HG03354 (cell line): ENCODE measurements around the gene GPR32.
"Not testable (repeated sequence)": the region's sequence is repeated elsewhere in the genome, so short reads cannot be mapped to it uniquely, and the experiment has no call there.

Experiments
- ATAC-seq: cut with Tn5 transposase; IDR thresholded peaks from one replicate; pipeline ENCODE4 v1.9.1; 2021; ENCODE audit warnings: mild to moderate bottlenecking; ENCODE audit not compliant: unreplicated experiment, poor library complexity, severe bottlenecking

GPR32 gene

GRCh38 chr19:50778906-50779430 lies 8.7 kb downstream of the GPR32 start:
- no peak for ATAC-seq

GRCh38 chr19:50779504-50780457 lies 9.5 kb downstream of the GPR32 start:
- ATAC-seq, result no peak

DNA sequence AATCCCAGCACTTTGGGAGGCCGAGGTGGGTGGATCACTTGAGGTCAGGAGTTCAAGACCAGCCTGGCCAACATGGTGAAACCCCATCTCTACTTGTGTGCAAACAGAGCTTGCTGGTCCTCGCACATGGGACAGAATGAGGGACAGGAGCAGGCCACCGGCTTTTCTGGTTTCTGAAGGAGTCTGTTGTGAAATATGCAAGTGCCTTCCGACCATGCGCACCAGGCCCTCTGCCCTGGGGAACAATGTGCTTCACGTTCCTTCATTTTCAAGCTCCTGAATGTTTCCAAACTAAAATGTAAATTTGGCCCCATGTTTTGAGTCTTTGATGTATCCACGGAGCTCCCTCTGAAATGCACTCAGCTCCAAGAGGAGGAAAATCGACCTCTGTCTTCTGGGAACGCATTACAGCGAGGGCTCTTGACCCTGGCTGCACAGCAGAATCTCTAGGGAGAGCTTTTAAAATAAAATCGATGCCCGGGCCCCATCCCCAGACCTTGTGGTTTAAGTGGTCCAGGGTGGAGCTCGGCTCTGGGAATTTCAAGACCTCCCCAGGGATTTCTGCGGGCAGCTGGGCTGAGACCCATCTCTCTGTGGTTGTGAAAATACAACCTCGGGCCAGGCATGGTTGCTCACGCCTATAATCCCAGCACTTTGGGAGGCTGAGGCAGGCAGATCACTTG lies 10.6 kb downstream of the GPR32 start:
- ATAC-seq, result no peak

DNA sequence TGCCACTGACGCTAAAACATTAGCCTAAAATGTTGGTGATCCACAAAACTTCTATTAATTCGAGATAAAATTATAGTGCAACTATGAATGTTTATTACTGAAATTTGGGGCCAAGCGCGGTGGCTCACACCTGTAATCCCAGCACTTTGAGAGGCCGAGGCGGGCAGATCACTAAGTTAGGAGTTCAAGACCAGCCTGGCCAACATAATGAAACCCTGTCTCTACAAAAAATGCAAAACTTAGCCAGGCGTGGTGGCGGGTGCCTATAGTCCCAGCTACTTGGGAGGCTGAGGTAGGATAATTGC lies 13.5 kb downstream of the GPR32 start:
- not testable (repeated sequence) for ATAC-seq

DNA sequence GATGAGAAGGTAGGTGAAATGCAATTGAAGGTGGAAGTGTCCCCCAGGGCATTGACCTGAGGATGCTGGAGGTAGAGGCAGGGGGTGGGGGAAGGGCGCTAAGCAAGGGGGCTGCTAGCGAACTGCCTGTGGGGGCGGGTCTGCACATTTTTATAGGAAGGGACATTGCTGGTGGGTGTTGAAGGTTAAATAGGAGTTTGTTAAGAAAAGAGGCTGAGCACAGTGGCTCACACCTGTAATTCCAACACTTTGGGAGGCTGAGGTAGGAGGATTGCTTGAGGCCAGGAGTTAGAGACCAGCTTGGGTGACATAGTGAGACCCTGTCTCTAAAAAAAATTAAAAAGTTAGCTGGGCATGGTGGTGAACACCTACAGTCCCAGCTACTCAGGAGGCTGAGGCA lies 14.4 kb downstream of the GPR32 start:
- ATAC-seq, result no peak

DNA sequence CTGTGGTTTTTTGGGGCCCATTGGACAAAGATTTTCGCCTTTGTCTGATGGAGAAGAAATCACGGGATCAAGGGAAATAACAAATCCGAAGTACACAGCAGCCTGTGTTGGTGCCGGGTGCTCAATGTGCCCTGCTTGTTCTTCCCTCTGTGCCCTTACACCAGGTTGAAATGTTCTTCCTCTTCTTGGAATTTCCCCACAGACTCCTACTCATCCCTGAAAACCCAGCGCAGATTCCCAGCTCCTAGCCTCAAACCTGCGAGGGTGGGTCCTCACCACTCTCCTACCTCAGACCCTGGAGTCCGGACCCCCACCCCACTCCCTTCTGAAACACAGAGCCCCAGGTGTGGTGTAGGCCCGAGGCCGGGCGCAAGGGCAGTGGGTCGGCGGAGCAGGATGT lies 15.1 kb downstream of the GPR32 start:
- no peak for ATAC-seq

- ATAC-seq, result no peak
These were observed 20.1 kb downstream of the GPR32 start, which contains the start of gene ACP4 for GRCh38 chr19:50790396-50790795. Gene ACP4 (plus strand): TSS chr19:50790415. CDS start chr19:50790415, 0 bp downstream.

- no peak for ATAC-seq
These were observed 20.7 kb downstream of the GPR32 start for GRCh38 chr19:50790922-50791467.

GRCh38 chr19:50791594-50792271 lies 21.5 kb downstream of the GPR32 start:
- ATAC-seq, result no peak

GRCh38 chr19:50792272-50793250 lies 22.3 kb downstream of the GPR32 start:
- ATAC-seq, result no peak

GRCh38 chr19:50793558-50794065 lies 23.3 kb downstream of the GPR32 start:
- ATAC-seq, result no peak

DNA sequence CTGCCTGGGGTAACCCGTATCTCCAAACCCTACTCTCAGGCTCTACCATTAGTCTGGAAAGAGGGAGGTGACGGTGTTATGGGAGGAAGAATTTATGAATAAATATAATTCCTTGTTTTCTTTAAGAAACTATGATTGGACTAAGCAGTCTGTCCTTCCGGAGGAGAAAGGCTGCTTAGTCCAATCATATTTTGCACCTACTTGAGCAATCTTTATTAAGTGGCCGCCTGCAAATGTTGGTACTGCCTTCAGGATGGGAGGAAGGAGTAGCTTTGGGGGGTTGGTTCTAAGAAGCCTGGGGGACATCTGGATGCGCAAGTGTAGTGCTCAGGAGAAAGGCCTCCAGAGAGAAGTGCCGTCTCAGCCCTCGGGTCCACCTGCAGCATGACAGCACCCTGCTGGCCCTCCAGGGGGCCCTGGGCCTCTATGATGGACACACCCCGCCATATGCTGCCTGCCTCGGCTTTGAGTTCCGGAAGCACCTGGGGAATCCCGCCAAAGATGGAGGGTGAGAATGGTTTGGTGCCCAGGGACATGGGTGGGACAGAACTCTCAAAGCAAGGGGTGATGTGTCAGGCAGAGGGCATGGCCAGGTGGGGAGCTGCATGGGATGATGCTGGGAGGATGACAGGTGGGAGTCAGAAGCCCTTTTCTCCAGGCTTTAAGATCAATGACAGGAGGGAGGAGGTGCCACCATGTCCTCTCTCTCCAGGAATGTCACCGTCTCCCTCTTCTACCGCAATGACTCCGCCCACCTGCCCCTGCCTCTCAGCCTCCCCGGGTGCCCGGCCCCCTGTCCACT lies 24.0 kb downstream of the GPR32 start:
- ATAC-seq, result no peak

DNA sequence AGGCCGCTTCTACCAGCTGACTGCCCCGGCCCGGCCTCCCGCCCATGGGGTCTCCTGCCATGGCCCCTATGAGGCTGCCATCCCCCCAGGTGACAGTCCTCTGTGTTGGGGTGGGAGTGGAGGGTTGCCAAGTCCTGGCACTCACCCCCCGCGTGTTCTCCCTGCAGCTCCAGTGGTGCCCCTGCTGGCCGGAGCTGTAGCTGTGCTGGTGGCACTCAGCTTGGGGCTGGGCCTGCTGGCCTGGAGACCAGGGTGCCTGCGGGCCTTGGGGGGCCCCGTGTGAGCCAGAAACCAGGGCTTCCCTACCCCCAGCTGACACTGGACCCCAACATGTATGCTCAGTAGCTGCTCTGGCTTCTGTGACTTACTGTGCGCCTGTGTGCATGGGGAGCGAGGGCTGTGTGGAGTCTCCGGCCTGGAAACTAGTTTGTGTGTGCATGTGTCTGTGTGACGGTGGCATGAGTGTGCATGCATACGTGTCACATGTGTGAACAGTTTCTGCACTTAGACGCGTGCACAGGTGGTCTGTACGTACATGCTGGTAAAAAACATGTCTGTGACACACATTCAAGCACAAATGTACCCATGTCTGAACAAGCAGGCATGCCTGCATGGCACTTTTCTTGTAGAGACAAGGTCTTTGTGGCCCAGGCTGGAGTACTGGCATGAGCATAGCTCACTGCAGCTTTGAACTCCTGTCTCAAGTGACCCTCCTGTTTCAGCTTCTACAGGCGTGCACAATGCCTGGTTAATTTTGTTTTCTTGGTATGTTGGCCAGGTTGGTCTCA lies 24.8 kb downstream of the GPR32 start:
- ATAC-seq, result no peak

- no peak for ATAC-seq
These were observed 25.4 kb downstream of the GPR32 start for GRCh38 chr19:50795664-50796073.

- ATAC-seq, result no peak
These were observed 25.9 kb downstream of the GPR32 start for GRCh38 chr19:50796128-50796633.

- no peak for ATAC-seq
These were observed 26.6 kb downstream of the GPR32 start for GRCh38 chr19:50796634-50797428.
